ENCODE data around the gene PSPC1.

GRCh38 chr13:19772306-19772705 lies 10.4 kb downstream of the PSPC1 start:
- no peak for TF ChIP-seq POLR2AphosphoS5 (IDR thresholded peaks at IDR 0.05; ENCODE audit: low read depth, low read length)
- no peak for TF ChIP-seq POLR2A (IDR thresholded peaks at IDR 0.05; ENCODE audit: low read depth, low read length)
- no peak for TF ChIP-seq TAF1 (IDR thresholded peaks at IDR 0.05; ENCODE audit: low read depth, low read length)
- no peak for TF ChIP-seq SPI1 (IDR thresholded peaks at IDR 0.05; ENCODE audit: low read depth, low read length)
